Activated CD4-positive, alpha-beta T cell treated with anti-CD3 and anti-CD28 coated beads, Interleukin-2, amount 50 U/mL, for 1 hour (primary cell): ENCODE results near the gene PTPRM.
"Not testable (repeated sequence)": the region's sequence is repeated elsewhere in the genome, so short reads cannot be mapped to it uniquely, and the experiment has no call there.

Experiments
- DNase-seq: peaks from one replicate; pipeline ENCODE4 v3.0.0-alpha.2; 2020

Gene PTPRM

DNA sequence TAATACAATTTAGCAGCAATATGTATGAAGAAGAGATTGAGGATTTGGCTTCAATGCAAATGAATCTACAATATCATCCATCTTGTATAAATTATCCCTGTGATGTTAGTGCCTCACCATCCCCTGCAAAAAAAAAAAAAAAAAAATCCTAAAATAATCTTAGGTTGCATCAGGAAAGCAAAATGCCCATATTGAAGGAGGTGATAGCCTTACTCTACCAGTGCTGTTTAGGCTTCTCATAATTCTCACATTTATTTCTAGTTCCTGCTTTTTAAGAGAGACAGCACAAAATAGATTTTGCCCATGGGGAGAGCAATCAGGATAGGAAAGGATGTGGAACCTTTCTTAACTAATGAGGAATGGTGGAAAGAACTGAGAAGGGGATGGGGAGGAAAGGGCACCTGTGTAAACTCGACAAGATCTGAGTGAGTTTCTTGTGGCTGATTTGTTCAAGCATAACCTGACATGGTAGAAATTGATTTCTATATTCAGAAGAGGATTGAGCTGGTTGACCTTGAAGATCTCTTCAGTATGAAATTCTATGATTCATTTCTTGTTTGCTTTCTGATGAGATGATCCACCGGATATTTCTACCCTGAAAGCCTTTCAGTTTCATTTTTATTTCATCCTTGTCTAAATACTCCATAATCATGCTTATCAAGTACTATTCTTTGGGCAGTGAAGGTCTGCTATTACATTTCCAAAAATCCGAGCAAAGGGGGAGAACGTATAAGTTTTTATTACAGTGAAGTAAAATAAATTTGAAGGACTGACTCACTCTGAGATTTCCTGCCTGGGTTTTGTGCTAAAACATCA, 391.2 kb downstream of the PTPRM start:
- DNase-seq: no peak

DNA sequence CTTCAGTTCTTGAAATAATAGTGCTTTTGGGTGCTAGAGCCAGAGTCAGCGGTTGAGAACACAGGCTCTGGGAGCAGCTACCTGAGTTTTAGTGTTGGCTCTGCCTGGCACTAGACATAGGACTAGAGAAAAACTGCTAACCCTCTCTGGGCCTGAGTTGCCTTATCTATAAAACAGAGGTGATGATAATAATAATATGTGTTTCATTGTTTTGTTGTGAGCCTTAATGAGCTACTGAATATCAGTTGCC, 391.7 kb downstream of the PTPRM start:
- no peak for DNase-seq

DNA sequence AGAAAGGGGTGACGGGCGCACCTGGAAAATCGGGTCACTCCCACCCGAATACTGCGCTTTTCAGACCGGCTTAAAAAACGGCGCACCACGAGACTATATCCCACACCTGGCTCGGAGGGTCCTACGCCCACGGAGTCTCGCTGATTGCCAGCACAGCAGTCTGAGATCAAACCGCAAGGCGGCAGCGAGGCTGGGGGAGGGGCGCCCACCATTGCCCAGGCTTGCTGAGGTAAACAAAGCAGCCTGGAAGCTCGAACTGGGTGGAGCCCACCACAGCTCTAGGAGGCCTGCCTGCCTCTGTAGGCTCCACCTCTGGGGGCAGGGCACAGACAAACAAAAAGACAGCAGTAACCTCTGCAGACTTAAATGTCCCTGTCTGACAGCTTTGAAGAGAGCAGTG, 399.6 kb downstream of the PTPRM start:
- not testable (repeated sequence) for DNase-seq

DNA sequence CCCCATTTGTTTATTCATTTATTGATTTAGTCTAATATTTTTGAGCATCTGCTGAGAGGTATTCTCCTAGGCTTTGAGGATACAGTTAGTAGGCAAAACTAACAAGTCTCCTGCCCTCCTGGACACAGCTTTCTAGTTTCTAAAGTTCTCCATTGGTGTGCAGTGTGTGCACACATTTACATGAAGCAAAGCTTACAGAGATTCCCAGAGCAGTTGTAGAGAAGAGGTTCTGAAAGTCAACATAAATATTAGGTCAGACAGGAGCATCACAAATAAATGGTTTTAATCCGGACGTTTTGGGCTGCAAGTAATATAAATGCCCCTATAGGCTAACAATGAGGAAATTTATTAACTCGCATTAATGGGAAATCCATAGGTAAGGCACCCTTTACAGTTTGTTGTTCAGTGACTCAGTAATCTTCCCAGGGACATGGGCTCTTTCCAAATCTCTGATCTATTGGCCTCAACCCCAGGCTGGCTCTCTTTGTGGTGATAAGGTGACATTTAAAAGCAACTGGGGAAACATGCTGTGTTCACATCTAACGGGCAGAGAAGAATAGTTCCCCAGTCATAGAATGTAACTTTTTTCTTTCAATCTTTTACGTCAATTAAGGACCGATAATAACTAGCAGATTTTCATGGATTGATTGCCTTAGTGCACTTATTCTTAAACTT, 407.2 kb downstream of the PTPRM start:
- DNase-seq: no peak

DNA sequence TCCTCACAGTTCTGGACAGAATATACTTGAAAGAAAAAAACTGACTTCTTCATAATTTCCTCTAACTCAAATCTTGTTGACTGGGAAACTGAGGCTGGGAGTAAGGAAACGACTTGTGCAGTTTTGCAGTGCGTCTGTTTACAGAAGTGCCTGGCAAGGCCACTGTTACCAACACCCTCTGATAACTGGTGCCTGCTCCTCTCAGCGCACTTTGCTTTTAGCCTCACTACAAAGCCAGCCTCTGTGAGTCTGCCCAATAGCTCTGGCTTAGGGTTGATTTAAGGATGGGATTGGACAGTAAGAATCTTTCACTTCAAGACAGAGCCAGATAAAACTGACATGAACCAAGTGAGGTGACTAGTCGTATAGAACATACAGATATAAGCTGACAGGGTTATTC, 410.8 kb downstream of the PTPRM start:
- no peak for DNase-seq

DNA sequence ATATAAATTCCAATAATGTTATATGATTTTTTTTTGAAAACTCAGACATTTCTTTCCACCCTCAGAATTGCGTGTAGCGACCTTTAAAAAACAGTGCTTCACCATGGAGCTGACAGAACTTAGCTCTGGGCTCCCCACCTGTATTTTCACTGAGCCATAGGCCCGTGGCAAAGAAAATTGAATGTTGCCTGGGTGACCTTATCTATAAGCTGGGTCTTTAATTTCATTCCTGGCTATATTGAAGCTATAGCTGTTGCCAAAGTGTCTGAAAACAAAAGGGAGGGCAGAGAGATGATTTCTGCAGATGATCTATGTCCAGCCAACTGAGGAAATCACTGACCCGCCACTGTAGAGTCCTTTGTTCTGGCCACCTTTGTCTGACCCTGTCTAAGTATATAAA, 411.7 kb downstream of the PTPRM start:
- DNase-seq: no peak

DNA sequence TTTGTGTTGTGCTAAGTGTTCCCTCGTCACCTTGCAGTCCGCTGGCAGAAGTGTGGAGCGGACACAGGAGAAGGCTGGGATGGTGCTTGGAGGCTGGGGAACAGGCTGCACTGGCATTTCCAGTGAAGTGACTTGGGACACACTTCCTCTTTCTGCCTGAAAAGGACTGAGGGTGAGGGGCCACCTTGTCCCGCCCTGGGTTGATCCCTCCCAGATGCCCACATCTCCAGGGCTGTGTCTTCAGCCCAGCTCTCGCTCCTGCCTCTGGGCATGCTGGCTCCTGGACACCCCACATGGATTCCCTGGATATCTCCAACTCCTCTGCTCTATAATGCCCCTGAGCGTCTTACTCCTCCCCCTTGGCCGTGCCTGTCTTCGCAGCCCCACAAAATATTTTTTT, 412.6 kb downstream of the PTPRM start:
- no peak for DNase-seq

DNA sequence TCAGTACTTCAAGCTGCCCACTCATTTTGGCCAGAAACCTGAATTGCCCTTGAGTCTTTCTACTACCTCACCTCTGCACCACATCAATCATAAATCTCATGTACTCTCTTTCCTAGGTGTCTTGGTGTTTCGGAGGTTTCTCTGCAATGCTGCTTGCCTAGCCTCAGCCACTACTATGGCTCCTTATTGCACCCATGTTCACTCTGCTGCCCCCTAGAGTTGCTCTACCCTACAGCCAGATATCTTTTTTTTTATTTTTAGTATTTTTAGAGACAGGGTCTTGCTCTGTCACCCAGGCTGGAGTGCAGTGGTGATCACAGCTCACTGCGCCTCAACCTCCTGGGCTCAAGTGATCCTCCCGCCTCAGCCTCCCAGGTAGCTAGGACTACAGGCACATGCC, 413.0 kb downstream of the PTPRM start:
- no peak for DNase-seq

DNA sequence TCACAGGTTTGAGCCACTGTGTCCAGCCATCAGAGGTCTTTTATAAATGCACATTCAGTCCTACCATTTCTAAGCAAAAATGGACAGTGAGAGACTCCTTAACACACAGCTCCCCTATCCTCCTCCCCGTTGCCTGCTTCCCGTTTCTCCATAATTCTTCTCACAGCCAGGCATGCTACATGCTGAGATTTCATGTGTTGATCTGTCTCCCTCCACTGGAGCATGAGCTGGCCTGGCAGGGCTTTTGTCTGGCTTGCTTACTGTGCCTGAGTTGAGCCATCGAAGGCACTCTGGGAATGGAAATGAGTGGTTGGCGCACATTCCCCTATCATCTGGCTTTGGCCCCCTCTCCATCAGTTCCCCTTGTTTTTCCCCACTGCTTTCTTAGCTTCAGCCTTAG, 413.5 kb downstream of the PTPRM start:
- no peak for DNase-seq

DNA sequence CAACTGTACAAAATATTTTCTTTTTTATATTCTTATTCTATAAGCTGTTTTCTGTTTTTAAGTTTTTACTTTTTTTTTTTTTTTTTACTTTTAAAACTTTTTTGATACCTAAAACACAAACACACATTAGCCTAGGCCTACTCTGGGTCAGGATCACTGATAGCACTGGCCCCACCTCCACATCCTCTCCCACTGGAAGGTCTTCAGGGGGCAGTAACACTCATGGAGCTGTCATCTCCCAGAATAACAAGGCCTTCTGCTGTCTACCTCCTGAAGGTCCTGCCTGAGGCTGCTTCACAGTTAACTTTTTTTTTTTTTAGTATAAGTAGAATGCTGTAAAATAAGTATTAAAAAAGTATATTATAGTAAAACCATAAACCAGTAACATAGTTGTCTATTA, 415.1 kb downstream of the PTPRM start:
- no peak for DNase-seq

DNA sequence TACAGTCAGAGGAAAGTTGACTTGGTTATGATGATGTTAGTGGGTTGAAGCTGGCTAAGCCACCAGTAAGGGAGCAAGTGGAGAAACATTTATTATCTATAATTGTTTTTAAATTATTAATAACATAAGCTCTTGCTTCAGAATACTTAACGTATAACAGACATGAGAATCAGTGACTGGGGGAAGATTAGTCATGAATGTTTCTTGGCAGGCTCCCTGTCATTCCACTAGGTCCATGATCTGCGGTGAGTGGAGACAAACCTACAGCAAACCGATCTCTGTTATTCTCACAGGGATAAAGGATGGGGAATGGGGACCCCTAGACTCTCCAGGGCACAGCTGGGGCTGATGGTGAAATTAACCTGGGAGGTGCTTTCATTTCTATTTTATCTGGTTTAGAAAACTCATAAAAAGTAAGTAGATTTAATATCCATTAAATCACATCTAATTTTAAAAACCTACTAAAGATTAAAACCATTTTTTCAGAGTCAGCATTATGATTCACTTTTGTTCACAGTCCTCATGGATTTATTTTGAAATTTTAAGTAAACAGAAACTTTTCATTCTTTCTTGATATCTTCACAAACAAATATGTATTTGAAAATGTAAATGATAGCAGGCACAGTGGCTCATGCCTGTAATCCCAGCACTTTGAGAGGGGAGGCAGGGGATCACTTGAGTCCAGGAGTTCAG, 420.3 kb downstream of the PTPRM start:
- DNase-seq: no peak

DNA sequence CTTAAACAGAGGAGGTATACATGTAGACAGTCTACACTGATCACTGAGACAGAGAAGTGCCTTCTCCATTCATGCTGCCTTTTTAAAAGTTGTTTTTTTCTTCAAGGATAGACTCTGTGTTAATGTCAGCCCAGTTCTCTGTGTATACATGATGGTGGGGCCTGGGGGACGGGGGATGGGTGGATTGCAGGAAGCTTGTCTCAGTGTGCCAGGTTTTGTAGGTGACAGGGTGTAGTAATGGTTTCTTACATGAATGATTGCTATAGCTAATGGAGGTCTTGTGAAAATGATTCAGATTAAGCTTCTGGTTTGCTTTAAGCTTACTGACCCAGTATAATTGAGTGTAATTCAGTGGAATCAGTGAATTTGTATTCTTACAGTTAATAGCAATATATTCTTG, 423.6 kb downstream of the PTPRM start:
- DNase-seq: no peak

DNA sequence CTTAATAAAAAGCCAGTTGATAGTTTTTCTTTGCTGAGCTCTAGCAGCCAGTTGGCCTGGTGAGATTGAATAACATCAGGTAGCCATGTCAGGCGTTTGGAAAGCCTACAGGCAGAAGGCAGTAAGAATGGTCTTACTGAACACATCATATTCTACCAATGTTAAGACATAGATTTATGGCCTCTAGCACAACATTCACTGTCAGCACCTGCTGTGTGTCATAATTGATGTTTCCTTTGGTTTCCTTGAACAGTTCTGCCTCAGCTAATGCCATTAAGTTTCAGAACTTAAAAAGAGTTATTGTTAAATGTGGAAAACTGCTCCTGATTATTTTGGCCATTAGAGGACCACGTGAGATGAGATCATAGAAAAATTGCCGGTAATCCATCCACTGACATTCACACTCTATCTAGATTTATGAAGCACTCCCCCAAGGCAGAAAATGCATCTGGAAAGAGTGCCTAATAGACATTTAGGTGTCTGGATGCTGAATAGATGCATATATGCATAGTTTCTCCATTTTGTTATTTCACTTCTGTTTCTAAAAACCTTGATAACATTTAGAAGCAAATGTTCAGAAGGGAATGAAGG, 434.7 kb downstream of the PTPRM start:
- DNase-seq: no peak

DNA sequence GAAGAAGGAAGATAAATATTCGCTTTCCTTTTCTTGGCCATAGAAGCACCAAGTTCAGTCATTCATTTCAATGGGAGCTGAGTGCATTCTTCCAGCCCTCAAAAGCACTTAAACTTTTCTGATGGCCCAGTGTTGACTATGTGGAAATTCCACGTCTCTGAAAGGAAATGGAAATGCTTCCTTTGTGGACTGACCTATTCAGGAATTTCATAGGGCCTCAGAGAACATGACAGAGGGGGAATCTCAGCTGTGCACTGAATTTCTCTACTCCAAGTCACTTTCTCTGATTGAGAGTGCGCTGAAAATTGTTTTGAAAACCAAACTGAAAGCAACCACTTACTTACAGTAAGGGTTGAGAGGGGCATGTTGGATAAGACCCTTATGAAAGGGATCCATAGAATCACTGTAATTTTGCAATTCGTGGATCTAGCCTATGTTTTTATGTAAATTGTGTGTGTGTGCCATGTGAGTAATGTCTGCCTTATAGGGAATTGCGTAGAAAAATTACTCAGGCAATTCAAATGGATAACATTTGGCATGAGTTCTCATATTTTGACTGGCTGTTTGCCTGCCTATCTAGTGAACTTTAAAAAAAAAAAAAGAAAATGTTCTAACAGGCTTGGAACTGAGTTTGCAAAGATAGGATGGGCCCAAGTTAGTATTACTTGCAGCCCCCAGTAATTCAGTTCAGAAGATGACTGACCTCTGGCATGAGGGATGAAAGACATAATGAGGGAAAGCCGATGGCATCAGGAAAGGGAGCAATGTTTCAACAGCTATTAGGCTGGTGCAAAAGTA, 437.0 kb downstream of the PTPRM start:
- DNase-seq: no peak

DNA sequence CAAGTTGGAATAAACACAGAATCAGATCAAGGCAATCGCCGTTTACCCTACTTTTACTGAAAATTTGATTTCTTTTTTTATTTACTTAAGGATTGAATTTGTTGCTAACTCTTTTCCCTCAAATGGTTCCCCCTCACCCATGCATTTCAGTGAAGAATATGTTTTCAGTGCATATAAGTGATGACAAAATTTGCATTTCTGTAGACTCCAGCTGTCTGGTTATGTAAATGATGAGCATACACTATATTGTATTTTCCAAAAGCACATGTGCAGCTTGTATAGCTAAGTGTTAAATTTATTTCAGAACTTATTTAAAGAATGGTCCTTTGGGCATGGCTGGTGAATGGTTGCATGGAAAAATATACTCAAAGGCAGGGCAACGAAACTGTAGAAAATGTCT, 437.7 kb downstream of the PTPRM start:
- DNase-seq: no peak

DNA sequence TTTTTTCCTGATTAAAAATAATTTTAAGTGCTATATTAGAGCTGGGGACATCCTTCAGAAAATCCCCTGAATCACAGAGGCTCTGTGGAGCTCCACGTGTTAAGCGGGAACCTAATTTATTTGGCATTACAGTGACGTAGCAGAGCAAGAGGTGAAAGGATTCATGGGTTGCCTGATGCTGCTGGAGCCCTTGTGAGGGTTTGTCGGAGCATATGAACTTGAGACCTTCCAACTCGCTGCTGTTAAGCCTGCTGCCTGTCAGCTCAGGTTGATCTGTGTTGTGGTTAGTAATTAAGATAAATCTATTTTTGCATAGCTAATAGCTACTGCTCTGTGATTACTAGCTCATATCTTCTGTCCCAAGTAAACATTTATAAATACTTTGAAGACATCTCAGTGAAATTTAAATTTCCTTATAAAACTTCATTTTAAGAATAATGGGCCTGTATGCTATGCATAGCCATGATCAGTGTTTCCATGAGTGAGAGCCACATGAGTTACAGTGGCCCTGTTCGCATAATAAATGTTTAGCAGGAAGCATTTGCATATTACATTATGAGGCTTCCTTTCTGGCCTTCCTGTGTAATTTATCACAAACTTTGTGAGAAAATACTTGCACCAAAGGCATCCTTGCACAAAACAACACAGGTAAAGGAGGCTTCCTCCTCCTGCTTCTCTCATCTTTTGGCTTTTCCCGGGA, 438.9 kb downstream of the PTPRM start:
- no peak for DNase-seq

DNA sequence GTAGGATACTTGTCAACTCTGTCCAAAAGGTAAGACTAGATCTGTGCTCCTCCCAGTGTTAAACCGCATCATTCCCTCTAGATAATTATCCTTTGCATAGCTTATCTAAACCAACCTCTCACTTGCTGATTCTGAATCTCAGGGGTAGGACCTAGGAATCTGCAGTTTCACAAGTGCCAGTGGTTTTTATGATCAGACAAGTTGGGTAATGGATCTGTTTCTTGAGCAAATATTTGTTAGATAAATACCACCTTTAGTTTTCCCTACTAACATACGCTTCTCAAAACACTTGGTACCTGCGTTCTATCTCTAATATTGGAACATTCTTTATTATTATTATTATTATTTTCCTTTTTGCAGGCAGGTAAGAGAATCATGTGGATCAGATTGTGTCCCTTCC, 439.9 kb downstream of the PTPRM start:
- no peak for DNase-seq

DNA sequence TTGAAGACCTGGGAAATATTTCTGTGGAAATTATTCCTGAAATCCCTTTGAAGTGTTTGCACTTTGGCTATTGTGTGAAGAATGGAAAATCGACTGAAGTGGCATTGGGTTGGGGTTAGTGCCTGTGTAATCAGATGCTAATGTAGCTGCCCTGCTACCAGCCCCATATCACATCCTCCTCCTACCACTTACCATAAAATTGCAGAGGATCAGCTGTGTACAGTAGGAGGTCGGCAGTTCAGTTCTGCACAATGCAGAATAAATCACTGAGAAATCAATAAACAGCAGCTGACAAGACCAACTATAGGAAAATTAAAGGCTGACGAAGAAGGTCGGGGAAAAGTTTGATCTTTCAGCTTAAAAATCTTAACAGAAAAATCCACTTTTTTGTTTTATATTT, 440.9 kb downstream of the PTPRM start:
- no peak for DNase-seq

DNA sequence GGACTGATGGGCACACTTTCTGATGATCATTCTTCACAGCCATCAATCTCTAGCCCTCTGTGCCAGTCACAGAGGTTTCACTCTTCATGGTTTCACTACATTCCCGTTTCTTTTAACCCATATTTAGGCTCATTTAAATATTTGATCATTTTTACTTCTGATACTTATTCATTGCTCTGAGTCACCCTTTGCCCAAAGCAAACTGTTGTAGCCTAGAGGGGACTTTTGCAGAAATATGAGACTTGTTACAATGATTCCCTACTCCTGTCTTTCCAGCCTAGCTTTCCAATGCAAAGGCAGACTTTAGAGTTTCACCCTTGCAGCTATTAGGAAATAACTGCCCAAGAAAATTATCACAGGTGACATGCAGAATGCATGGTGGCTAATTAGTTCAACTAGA, 444.2 kb downstream of the PTPRM start:
- no peak for DNase-seq

DNA sequence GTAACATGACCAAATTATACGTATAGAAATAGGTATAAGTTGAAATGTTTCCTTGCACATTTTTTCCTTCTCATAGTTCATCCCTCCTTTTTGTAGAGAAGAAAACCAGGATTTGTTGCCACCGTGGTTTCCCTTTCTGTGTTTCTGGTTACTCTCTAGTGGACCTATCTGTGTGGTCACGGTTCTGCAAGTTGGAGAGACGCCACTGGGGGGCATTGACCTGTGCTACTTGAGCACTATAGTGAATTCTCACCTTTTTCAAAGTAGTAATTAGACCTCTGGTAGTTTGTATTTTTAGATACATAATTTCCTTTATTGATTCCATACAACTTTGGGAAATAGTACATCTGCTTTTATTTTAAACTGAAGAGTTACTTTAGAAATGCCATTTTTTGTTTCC, 444.8 kb downstream of the PTPRM start:
- DNase-seq: no peak

DNA sequence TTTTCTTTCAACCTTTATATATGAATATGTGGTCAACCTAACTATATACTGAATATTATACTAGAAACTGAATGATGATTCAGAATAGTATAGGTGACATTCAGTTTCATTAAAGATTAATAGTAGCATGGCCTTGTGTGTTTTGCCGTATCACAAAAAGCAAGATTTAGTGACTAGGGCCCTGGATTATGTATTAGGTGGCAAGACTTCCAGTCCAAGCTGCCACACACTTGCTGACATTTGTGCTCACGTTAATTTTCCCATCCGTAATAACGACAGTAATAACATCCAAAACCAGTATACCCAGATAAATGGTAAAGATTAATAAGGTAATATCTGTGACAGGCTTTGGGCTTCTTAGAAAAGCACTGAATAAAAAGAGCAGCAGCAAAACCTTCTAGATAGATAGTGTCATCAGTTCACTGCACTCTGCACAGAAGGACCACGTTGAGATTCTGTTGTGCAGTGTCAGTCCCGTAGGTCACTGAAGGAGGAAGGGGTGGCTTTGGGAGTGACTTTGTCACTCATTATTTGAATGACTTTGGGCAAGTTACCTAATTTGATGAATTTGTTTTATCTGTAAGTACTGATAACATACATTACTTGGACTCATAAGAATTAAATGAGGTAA, 451.7 kb downstream of the PTPRM start:
- no peak for DNase-seq

DNA sequence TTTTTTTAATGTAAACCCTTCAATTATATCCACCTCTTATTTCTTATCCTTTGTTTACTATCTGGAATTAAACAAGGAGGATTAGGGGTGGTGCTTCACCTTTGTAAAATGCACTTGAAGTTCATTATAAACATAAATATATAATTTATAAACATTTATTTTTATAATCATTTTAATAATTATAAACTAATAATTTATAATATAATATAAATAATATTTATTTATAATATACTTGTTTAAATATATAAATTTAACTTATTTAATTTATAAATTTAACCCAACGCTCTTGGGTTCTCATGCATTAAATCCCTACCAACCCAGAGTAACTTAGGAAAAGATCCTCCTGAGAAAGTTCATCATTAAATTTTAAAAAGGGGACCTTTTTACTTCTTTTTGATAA, 452.5 kb downstream of the PTPRM start:
- DNase-seq: no peak
